ENCODE measurements around the gene RSPH3.
"Not testable (repeated sequence)": the region's sequence is repeated elsewhere in the genome, so short reads cannot be mapped to it uniquely, and the experiment has no call there.

Gene RSPH3

DNA sequence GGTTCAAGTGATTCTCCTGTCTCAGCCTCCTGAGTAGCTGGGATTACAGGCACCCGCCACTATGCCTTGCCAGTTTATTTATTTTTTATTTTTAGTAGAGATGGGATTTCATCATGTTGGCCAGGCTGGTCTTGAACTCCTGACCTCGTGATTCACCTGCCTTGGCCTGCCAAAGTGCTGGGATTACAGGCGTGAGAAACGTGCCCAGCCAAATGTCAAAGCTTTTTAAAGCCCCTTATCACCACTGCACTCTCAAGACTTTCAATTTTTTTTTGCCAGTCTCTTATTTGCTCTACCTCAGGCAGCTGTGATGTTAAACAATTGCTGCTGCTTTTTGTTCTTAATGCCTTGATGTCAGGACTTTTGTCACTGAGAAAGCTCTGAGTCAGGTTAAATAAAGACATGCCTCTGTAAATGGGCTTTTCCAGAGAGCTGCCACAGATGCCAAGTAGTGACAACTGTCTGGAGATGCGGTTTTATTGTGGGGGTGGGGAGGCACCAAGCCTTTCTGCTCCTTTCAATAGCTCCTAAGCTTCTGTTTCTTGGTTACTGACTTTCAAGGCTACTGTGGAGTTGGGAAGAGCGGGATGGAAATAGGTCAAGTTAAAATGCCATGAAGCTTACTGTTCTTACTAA, 29.2 kb downstream of the RSPH3 start:
- DNase-seq: no peak

DNA sequence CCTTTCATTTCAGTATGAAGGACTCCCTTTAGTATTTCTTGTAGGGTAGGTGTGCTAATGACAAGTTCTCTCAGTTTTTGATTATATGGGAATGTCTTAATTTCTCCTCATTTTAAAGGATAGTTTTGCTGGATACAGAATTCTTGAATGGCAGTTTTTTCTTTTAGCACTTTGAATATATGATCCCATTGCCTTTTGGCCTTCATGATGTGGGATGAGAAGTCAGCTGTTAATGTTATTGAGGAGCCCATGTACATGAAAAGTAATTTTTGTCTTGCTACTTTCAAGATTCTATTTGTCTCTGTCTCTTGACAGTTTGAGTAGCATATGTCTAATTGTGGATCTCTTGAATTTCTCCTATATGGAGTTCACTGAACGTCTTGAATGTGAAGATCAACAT, 30.9 kb downstream of the RSPH3 start:
- no peak for DNase-seq

DNA sequence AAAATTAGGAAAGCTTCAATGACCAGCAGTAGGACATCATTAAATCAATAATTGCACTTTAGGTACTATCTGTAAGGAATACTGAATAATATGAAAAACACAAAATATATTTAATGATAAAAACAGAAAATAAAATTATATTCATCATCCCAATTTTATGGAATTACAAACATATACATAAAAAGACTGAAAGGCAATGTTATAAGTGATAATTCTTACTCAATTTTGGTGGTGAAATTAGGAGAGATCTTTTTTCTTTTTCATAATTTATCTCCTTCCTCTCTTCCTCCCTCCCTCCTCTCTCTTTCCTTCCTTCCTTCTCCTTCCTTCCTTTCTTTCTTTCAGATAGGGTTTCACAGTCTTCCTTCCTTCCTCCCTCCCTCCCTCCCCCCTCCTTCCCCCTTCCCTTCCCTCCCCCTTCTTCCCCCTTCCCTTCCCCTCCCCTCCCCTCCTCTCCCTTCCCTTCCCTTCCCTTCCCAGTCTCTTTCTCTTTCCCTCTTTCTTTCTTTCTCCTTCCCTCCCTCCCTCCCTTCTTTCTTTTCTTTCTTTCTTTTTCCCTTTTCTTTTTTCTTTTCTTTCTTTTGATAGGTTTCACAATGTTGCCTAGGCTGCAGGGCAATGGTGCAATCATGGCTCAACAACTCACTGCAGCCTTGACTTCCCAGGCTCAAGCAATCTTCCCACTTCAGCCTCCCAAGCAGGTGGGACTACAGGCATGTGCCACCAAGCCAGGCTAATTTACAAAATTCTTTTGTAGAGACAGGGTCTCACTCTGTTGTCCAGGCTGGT, 36.8 kb downstream of the RSPH3 start:
- DNase-seq: no peak

DNA sequence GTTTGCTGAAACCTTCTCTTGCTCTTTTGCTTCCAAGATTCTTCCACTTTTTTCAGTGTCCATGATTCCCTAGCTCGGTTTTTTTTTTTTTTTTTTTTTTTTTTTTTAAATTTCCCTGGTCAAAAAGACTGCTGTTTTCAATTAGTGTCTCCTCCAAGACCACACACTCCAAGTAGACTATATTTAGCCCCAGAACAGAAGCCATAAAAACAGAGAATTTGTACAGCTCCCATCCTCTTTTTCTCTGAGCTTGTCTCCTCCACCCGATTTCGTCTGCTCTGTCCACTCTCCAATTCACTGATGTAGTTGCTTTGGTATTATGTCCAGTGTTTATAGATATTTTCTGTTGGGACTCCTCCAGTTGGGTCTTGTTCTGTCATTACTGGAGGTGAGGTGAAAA, 37.6 kb downstream of the RSPH3 start:
- no peak for DNase-seq

DNA sequence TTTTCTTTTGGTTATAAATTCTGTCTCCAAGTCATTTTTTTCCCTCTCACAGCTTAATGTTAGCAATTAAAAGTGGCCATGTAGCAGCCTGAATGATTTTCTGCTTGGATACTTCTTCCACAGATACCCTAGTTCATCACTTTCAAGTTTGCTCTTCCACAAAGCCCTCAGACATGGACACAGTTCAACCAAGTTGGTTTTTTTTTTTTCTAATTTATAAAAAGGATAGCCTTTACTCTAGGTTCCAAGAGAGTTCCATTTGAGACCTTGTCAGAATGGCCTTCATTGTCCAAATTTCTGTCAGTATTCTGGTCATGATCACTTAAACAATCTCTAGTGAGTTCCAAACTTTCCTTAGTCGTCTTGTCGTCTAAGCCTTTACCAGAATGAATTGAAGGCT, 40.0 kb downstream of the RSPH3 start:
- DNase-seq: no peak

DNA sequence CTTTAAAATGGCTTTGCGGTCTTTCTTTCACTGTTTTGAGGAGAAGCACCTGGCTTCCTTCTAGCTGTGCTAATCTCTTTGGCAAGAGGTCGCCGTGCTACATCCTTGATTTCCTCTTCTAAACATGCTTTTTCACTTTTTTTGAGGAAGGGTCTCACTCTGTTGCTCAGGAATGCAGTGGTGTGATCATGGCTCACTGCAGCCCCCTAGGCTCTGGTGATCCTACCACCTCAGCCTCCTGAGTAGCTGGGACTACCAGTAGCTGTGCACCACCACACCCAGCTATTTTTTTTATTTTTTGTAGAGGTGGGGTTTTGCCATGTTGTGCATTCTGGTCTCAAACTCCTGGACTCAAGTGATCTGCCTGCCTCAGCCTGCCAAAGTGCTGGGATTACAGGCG, 40.5 kb downstream of the RSPH3 start:
- no peak for DNase-seq

DNA sequence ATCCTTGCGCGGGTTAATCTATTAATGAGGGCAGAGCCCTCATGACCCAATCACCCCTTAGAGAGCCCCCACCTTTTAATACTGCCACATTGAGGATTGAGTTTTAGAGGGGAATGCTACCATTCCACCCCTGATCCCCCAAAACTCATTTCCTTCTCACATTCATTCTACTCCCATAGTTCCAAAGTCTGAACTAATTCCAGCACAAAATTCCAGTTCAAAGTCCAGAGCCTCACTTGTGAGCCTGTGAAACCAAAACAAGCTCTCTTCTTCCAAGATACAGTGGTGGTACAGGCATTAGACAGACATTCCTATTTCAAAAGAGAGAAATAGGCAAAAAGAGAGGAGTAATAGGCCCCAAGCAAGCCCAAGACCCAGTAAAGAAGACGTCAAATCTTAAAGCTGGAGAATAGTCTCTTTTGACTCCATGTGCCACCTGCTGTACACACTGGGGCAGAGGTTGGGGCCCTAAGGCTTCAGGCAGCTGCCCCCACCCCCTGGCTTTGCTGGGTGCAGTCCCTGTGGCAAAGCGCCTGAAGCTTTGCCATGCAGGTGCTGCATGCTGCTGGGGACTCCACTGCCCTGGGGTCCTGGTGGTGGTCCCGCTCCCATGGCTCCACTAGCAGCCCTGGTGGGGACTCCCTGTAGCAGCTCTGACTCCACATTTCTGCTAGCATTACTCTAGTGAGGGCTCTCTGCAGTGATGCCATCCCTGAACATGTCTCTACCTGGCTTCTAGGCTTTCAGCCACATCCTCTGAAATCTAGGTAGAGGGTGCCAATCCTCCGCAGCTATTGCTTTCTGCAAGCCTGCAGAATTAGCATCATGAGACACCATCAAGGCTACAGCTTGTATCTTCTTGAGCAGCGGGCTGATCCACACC, 41.3 kb downstream of the RSPH3 start:
- DNase-seq: no peak

DNA sequence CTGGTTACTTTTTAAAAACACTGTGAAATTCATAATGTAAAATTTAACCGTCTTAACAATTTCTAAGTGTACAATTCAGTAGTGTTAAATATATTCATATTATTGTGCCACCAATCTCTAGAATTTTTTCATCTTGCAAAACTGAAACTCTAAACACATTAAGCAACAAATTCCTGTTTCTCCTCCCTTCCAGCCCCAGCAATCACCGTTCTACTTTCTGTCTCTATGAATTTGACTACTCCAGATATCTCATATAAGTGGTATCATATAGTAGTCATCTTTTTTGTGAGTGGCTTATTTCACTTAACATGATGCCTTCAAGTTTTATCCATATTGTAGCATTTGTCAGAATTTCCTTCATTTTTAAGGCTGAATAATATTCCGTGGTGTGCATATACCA, 44.7 kb downstream of the RSPH3 start:
- no peak for DNase-seq

DNA sequence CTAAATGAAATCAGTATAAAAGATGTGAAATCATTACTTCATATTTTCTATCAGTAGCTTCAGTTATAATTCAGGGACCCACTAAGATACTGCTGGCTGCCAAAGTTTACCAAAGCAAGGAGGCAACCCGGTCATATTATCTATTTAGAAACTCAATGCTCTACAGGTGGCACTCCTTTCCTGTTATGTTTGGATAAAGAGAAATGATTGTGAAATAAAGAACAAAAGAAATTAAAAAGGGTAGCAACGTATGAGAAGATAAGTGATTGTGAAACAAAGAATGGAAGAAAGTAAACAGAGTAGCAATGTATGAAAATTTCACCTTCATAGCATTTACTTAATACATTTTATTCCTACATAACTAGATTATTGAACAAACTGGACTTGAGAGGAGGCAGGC, 45.2 kb downstream of the RSPH3 start:
- no peak for DNase-seq

DNA sequence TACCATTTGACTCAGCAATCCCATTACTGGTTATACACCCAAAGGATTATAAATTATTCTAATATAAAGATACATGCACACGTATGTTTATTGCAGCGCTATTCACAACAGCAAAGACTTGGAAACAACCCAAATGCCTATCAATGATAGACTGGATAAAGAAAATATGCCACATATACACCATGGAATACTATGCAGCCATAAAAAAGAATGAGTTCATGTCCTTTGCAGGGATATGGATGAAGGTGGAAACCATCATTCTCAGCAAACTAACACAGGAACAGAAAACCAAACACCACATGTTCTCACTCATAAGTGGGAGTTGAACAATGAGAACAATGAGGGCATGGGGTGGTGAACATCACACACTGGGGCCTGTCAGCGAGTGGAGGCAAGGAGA, 48.0 kb downstream of the RSPH3 start:
- DNase-seq: not testable (repeated sequence)

DNA sequence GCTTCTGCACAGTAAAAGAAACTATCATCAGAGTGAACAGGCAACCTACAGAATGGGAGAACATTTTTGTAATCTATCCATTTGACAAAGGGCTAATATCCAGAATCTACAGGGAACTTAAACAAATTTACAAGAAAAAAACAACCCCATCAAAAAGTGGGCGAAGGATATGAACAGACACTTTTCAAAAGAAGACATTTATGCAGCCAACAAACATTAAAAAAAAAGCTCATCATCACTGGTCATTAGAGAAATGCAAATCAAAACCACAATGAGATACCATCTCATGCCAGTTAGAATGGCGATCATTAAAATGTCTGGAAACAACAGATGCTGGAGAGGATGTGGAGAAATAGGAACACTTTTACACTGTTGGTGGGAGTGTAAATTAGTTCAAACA, 48.4 kb downstream of the RSPH3 start:
- DNase-seq: not testable (repeated sequence)

DNA sequence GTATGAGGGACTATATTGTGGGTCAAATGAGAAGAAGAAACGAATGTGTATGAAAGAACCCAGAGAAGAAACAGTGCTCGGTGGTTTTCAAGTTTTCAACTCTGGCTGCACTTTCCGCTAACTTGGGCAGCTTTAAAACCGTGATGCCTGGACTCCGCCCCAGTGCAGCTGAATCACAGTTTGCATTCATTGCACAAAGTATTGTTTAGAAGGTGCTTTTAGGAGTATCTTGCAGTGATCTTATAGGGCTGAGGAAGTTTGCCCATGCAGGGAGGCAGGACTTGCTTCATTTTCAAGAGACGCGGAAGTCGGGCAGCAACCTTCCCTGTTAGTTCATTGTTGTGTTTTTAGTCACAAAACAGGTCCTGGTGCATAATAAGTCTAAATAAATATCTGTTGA, 52.7 kb downstream of the RSPH3 start:
- DNase-seq: no peak

DNA sequence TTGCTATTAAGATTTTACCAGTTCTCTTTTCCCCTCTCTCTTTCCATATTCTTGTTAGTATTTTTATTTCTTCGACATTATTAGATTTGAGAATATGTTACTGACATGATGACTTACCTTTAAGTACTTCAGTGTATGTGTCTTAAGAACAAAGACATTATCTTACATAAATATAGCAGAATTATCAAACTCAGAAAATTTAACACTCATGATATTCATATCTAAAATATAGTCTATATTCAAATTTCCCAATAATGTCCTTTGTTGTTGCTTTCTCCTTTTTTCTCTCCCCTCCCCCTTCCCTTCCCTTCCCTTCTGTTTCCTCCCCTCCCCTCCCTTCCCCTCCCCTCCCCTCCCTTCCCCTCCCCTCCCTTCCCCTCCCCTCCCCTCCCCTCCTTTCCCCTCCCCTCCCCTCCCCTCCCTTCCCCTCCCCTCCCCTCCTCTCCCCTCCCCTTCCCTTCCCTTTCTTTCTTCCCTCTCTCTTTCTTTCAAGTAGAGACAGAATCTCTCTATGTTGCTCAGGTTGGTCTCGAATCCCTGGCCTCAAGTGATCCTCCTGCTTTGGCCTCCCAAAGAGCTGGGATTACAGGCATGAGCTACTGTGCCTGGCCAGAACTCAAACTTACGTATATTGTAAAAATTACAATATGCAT, 56.5 kb downstream of the RSPH3 start:
- DNase-seq: no peak

DNA sequence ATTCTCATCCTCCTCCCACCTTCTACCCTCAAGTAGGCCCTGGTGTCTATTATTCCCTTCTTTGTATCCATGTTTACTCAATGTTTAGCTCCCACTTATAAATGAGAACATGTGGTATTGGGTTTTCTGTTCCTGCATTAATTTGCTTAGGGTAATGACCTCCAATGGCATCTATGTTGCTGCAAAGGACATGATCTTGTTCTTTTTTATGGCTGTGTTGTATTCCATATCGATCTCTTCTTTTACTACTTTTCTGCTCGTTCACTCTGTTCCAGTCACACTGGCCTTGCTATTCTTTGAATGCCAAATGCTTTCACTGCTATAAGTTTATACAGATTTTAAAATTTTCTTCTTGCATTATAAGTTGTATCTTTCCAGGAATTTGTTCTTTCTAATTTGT, 57.7 kb downstream of the RSPH3 start:
- DNase-seq: no peak

DNA sequence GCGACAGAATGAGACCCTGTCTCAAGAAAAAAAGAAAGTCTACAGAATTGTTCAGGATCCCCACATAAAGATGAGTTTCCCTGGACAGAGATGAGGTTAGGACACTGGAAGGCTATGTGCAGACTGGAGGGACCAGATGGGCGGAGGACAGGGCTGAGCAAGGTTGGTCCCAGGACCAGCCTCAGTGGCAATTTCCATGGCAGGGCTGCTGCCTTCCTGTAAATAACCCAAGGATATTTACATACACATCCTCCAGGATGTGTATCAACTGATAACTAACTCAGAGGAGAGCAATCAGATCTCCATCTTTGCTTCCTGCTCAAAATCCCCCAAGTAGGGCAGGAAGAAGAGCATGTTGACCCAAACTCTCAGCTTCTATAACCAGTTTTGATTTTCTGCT, 58.8 kb downstream of the RSPH3 start:
- DNase-seq: no peak

DNA sequence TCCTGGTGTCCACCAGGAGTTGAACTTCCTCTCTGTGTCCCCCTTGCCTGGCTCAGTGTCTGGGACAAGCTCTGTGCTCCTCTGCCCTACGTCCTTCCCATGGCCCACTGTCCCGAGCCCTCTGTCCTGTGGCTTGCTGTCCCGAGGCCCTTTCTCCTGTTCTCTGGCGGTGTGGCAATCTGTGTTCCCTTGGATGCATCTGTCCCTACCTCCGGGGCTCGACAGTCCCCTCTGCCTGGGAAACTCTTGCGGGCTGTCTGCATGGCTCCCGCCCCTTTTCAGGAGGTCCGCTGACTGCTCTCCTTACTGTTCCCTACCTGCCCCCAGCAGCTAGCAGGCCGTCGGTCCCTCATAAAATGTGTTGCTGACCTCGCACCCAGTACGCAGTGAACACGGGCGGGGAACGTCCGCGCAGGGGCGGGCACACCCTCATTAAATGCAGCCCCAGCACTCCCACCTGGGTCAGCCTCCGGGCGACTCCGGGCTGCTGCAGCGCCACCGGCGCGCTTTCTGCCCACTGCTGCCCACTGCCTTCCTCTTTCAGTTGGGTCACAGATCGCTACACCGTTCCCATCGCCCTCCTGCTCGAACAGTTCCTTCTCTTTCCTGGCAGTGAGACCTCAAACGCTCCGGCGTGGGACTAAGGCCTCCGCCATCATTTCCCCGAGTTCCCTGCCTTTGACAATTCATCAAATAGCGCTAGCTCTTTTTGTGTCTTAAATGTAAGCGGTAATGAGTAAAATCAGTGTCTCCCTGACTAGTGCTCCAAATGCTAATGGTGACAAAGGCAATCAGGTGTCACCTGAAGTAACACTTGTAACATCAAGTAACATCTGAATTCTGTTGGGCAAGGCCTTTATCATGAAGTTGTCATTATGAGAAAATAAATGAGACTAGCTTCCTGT, 60.5 kb downstream of the RSPH3 start:
- DNase-seq: no peak

DNA sequence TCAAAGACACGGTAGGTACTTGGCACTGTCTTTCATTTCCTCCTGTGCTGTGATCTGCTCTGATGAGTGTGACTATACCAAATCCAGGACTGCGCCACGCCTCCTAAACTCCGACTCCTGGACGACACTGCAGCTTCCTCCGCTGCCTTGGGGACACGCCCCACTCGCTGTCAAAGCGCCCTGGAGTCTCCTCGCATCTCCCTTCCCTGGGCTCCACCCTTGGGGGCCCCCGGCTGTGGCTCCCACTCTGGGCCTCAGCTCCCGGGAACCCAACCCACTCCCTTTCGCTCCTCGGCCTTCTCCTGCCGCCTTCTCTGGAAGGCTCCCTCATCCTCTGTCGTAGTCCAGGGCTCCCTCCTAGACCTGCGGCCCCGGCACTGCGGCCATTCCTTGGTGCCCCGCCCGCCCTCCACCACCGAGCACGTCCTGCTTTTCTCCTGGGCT, 61.2 kb downstream of the RSPH3 start:
- no peak for DNase-seq

DNA sequence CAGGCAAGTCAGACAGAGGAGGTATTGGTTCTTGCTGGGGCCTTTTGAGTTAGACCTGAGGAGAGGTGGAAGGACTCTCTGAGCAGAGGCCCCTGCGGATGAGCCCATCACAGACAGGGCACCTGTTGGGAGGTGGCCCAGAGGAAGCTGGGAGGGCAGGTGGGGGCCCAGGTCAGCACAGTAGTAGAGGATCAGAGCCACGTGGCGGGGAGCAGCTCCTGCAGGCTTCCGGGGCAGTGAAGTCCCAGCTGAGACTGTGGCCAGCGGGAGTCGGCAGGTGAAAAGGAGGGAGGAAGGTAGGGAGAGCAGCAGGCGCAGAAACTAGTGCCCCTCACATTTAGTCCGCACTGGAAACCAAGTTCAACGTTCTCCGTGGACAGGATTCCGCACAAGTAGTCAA, 61.8 kb downstream of the RSPH3 start:
- no peak for DNase-seq

DNA sequence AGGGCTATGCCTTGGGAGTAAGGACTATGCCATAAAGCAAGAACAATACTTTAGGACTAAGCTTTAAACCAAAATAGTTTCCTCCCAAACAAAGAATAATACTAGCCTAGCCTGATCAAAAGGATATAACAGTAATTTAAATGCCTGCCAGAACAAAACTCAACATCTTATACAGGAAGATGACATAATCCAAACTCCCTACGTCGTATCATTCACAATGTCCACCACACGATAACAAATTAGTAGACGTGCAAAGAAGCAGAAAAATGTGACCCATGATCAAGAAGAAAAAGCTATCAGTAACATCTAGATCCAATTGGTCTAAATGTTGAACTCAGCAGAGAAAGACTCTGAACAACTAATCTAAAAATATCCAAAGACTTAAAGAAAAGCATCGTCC, 65.8 kb downstream of the RSPH3 start:
- DNase-seq: no peak

DNA sequence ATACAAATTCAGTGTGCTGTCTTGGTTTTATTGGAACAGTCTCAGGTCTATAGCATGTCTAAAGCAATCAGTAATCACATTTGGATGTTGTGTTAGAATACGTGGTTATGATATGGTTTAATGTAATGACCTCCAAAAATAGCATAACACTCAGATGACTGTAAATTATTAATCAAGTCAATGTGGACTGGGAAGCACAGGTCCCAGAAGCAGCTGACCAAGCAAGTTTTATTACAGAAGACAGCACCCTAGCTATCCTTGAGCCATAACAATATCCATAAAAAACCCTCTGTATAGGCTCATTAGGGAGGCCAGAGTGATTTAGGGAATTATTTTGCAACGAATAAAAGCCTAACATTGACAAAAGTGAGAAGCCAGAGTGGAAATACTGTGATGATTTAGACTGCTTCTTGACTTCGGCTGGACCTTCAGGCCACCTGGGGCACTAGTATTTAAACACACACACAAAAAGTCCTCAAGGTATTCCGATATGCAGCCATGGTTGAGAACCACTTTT, 66.9 kb downstream of the RSPH3 start:
- no peak for DNase-seq

DNA sequence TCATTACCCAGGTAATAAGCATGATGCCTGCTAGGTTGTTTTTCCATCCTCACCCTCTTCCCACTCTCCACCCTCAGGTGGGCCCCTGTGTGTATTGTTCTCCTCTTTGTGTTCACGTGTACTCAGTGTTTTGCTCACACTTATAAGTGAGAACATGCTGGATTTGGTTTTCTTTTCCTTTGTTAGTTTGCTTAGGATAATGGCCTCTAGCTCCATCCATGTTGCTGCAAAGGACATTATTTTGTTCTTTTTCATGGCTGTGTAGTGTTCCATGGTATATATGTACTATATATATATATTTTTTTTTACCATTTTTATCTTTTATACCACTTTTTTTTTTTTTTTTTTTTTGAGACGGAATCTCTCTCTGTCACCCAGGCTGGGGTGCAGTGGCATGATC, 71.9 kb downstream of the RSPH3 start:
- no peak for DNase-seq

DNA sequence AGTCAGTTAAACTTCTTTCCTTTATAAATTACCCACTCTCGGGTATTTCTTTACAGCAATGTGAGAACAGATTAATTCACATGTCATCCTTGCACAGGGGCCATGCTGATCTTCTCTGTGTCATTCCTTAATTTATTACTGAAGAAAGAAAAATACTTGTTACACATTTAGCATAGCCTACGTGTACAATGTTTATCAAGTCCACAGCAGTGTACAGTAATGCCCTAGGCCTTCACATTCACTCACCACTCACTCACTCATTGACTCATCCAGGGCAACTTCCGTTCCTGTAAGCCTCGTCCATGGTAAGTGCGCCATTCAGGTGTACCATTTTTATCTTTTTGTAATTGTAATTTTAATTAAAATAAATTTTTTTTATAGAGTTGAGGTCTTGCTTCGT, 73.6 kb downstream of the RSPH3 start:
- no peak for DNase-seq

All from NCI-H2081 (cell line).